Kidney capillary endothelial cell (primary cell): ENCODE measurements around the gene EPS8L1.
"Not testable (repeated sequence)": the region's sequence is repeated elsewhere in the genome, so short reads cannot be mapped to it uniquely, and the experiment has no call there.

ENCODE experiments used
- DNase-seq: peaks from one replicate; pipeline ENCODE4 v3.0.0-alpha.2; 2018; ENCODE audit warnings: low spot score

The EPS8L1 gene

DNA sequence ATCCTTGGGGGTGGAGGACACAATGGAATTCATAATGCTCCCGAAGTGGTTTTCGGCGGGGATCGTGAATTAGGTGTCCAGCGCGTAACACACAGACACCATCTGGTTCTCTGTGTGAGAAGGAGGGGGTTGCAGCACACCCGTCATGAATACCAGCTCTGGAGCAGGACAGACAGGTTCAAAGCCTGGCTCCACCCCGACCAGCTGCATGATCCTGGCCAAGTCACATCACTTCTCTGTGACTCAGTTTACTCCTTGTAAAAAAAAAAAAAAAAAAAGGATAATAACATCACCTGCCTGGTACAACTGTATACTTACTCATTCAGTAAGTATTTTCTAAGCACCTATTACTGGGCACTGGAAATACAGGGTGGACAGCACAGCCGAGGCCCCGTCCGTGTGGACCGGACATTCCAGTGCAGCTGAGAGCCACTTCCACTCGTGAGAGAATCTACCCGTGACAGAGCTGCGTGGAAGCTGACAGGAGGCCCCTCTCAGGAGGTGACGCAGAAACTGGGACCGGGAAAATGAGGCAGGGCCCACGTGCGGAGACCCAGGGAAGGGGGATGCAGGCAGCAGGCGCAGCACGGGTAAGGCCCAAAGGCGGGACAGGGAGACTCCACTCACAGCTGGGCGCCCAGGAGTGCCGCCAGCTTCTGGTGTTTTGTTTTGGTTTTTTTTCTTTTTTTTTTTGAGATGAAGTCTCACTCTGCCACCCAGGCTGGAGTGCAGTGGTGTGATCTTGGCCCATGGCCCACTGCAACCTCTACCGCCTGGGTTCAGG, 24.7 kb upstream of the EPS8L1 start:
- no peak for DNase-seq

DNA sequence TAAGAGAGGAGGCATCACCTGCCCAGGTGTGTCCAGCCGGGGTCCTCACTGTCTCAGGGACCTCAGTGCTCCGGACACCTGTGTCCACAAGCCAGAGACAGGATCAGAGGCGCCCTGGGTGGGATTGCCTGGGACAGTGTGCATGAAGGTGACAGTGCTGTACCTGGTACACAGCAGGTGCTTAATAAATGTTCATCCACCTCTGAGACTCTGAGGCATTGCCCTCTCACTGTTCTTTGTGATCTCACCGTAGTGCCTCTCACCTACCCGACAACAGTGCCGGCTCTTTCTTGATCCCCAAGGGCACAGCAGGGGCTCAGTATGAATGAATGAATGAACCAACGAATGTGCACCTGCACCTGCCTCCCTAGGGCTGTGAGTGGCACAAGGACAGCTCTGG, 21.9 kb upstream of the EPS8L1 start:
- DNase-seq, result no peak

DNA sequence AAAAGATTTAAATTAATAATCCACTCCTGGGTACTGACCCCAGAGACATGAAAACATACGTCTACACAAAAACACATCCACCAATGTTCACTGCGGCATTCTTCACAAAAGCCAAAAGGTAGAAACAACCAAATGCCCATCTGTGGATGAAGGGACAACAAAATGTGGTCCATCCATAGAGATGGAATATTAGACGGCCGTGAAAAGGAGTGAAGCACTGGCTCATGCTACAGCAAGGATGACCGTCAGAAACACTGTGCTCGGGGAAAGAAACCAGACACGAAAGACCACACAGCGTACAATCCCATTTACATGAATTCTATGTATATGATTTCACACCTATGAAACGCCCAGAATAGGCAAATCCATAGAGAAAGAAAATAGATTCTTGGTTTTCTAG, 18.8 kb upstream of the EPS8L1 start:
- DNase-seq, result no peak

DNA sequence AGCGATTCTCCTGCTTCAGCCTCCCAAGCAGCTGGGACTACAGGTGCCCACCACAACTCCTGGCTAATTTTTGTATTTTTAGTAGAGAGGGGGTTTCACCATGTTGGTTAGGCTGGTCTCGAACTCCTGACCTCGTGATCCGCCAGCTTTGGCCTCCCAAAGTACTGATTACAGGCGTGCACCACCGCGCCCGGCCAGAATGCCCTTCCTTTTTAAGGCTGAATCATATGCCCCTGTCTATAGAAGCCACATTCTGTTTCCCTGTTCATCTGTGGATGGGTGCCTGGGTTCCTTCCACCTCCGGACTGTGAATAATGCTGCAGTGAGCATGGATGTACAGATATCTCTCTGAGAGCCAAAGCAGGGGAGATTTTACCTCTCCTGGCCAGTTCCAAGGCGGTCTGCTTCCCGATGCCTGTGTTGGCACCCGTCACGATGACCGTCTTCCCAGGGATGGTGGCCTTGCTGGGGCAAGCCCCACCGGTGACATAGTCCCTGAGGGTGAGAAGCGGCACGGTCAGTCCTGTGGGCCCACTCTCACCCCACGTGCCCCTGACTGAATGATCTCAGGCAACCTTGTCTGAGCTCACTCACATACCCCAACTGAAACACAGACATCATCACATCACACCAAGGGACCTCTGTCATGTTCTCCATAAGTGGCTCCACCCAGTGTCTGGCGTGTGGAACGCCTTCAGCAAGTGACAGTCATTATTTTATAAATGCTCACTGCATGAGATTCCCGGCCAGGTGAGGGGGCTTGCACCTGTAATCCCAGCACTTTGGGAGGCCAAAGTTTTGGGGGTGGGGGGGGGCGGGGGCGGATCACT, 16.7 kb upstream of the EPS8L1 start:
- no peak for DNase-seq

DNA sequence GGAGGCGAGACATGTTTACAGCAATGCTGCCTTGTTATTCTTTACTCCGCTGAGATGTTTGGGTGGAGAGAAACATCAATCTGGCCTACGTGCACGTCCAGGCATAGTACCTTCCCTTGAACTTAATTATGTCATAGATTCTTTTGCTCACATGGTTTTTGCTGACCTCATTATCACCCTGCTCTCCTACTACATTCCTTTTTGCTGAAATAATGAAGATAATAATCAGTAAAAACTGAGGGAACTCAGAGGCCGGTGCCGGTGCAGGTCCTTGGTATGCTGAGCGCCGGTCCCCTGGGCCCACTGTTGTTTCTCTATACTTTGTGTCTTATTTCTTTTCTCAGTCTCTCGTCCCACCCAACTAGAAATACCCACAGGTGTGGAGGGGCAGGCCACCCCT, 15.4 kb upstream of the EPS8L1 start:
- not testable (repeated sequence) for DNase-seq

DNA sequence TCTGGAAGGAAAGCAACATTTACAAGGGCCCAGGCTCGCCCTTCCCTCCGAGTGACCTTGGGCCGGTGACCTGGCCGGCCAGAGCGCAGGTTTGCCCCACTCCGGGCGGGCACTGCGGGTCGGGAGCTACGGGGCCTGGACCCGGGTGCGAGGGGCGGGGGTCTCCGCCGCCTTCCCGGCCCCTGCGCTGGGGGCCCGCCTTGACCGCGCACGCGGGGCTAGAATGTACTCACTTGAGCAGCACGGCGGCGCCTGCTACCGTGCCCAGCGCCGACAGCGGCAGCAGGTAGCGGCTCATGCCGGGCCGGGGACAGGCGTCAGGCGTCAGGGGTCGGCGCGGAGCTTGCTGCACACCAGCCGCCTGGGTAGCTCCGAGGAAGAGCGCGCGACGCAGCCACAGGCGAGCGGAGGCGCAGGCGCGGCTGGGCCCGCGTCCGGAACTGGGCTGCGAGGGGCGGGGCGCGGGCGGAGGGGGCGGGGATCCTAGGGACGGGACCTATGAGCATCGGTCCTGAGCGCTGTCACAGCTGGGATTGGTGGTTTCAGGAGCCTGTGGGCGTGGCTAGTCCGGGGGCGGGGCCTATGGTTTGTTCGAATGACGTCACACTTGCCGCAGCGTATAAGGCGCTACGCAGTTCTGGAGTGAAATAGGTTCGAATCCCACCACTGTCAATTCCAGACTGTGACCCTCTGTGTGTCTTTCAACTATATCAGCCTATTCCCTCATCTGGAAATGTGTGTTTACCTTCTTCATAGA, 12.8 kb upstream of the EPS8L1 start, which contains the start of gene RDH13:
Gene RDH13, minus strand, starts transcription at position 414 of the 757 bp plus-strand sequence. Its CDS starts 116 bp downstream, at position 298.
- peak; percentile 93 for DNase-seq

DNA sequence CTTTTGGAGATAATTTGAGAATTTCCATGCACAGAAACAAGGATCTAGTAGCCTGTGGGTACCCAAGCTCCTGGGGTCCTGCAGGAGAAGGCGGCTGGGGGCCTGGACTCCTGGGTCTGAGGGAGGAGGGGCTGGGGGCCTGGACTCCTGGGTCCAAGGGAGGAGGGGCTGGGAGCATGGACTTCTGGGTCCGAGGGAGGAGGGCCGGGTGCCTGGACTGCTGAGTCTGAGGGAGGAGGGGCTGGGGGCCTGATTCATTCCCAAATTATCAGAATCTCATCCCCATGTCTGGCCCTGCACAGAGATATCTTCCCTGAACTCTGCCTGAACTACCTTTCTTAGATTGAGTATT, 12.2 kb upstream of the EPS8L1 start:
- DNase-seq, result no peak

DNA sequence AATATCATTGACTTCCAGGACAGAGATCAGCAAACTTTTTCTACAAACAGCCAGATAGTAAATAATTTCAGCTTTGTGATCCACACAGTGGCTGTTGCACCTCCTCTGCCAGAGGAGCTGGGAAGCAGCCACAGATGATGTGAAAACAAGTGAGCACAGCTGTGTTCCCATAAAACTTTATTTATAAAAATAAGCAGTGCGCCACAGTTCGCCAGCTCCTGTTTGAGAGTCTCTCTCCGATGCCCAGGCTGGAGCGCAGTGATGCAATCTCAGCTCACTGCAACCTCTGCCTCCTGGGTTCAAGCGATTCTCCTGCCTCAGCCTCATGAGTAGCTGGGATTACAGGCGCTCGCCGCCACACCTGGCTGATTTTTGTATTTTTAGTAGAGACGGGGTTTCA, 10.2 kb upstream of the EPS8L1 start:
- not testable (repeated sequence) for DNase-seq

DNA sequence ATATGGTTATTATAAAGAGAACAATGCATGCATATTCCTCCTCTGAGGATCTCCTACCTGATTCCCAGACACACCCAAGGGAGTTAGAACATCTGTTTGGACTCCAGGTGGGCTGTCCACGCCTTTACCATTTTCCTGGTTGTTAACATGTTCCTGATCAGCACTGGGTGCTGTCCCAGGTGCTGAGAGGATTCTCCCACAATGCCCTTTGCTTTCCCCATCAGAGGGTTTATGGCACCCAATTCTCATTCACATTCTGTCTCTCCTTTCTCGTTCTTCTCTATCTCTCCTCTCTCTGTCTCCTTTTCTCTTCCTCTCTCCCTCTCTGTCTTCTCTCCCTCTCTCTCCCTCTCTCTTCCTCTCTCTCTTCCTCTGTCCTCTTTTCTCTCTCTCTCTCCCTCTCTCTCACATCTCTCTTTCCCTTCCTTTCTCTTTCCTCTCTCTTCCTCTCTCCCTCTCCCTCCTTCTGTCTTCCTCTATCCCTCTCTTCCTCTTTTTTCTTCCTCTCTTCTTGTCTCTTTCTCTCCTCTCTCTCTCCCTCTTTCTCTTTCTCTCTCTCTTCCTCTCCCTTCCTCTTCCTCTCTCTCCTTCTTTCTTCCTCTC, 9.5 kb upstream of the EPS8L1 start:
- no peak for DNase-seq

DNA sequence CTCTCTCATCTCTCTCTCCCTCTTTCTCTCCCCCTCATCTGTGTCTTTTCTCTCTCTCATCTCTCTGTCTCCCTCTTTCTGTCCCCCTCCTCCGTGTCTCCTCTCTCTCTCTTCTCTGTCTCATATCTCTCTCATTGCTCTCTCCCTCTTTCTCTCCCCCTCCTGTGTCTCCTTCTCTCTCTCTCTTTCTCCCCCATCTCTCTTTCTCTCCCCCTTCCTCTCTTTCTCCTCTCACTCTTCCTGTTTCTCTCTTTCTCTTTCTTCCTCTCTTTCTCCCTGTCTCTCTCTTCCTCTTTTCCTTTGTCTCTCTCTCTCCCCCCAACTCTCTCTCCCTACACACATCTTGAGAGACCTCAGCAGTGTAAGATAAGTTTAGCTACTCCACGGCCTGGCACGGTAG, 7.8 kb upstream of the EPS8L1 start:
- DNase-seq, result no peak

DNA sequence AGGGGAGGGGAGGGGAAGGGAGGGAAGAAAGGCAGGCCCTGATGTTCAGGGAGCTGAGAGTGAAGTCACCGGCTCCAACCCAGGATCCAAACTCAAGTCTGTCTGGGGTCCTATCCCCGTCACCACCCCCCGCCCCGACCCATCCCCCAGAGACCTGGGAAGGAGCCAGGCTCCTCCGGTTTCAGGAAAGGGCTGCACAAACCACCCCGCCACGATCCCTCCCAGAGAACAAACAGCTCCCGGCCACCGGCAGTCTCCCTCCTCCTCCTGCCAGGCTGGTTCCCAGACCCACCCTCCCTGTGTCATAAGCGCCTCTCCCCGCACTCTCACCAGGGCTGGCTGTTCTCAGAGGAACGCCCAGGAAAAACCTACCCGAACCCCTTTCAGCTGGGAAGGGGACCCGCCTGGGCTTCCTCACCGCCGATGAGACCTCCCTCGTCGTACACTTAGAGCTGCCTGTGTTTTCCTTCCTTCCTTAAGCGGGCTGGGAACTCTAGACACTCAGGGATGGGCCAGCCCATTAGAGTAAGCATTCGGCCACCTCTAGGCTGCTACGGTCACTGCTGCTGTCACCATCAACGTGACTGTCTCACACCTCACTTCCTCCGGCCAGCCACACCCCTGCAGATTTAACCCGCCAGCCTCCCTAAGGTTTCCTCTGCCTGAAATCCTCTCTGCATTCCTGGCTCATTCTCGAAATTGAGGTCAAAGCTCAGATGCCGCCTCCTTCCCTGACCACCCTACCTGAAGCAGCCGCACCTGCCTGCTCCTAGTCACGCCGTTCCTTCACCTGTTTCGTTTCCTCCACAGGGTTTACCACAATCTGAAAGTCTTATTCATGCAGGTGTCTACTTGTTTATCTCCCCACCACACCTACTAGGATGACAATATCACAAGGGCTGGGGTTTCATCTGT, 6.5 kb upstream of the EPS8L1 start:
- DNase-seq, result no peak

DNA sequence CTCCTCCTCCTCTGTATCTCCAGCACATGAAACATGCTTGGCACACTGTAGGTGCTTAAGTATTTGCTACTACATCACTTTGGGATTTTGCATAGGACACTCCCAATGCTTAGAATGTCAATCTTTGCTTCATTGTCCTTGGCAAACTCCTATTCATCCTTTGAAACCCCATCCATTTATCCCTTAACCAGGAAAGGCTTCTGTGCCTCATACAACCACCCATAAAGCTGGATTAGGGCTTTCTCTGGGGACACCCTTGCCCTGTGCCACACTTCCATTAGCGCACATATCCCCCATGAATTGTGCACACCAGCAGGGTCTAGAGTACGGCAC, 5.8 kb upstream of the EPS8L1 start:
- DNase-seq, result no peak

DNA sequence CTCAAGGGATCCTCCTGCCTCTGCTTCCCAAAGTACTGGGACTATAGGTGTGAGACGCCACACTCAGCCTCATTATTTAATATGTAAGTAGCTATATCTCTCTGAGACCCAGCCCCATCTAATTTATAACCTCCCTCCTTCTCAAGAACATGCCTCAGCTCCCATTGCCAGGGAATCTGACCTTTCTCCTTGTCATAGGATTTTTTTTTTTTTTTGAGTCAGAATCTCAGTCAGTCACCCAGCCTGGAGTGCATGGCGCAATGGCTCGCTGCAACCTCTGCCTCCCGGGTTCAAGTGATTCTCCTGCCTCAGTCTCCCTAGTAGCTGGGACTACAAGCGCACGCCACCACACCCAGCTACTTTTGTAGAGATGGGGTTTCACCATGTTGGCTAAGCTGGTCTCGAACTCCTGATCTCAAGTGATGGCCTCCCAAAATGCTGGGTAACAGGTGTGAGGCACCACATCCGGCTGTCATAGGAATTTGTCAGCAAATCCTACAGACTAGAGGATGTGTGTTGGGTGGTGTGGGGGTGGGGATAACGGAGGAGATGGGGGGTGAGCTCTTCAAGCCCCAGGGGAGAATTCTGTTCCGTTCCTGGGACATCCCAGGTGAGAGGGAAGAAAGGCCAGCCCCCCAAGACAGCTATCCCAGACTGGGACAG, 5.1 kb upstream of the EPS8L1 start:
- no peak for DNase-seq

DNA sequence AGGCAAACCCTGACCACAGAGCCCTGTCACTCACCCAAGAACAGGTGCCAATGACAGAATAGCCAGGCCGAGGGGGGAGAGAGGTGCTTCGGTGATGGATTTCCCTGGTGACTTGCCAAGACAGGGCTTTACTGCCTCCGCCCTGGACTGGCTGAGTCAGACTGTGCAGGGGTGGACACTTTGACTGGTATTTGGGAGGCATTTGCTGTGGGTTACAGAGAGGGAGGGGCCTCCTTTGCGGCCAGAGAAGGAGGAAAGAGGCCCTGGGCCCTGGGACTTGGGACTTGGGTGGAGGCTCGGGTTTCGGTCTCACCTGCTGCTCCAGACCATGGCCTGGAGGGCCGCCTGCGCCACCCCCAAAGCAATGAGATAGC, 4.6 kb upstream of the EPS8L1 start:
- no peak for DNase-seq

DNA sequence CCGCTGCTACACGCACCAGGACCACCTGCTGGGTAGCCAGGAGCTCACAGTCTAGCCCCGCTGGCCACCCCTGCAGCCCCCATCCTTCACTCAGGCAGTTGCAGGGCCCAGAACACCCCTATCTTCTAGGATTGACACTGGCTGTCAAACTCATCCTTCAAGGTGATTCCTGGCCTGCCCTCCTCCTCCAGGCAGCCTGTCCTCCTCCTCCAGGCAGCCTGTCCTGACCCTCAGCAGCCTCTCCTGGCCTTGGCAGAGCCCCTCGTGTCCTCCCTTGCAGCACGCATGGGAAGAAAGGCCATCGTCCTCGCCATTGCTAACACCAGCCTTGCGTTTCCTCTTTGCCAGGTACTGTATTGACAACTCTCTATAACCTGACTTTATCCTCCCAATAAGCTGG, 3.8 kb upstream of the EPS8L1 start:
- DNase-seq, result no peak

DNA sequence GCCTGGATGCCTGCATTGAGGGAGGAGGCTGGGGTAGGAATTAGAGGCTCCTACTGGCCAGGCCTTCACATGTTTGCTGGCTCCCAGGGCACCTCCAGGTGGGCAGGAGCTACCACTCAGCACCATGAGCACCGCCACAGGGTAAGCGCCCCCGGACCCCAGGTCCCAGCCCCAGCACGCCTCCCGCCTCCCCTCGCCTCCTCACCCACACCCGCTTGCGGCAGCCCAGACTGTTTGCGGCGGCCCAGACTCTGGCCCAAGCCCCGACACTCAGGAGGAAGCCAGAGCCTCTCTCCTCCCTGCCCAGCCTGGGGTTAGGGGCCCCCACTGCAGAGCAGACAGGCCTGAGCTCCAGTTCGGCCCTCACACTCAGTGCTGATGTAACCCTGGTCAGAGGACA, 652 bp downstream of the EPS8L1 start:
- DNase-seq, result no peak

DNA sequence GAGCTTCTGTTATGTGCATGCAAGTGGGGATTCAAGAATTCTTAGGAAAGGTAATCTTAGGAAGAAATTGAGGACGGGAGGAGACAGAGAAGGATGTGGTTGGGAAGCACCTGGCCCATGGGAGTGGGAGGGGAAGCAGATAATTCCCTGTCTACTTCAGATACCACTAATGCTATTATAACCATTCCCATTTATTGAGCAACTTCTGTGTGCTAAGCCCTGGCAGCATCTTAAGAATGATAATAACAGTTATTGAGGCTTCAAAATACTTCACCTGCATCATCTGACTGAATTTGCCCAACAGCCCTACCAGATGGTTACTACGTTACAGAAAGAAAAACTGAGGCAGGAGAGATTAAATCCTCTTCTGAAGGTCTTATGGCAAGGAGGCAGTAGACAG, 1.4 kb downstream of the EPS8L1 start:
- DNase-seq, result no peak

DNA sequence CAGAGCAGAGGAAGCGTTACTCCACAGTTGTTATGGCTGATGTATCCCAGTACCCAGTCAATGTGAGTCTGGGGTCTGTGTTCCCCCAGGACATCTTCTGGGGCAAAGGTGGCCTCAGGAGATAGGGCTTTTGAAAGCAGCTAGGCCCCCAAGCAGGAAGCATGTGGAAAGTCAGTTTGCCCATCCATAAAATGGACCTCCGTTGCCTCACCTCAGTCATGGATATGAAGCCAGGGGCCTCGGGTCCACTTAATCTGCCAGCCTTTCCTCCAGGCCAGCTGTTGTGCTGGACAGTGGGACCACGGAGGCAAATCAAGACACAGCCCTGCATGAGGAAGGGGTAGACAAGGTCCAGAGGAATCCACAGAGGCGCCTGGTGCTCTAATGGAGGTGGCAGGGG, 3.3 kb downstream of the EPS8L1 start:
- no peak for DNase-seq

DNA sequence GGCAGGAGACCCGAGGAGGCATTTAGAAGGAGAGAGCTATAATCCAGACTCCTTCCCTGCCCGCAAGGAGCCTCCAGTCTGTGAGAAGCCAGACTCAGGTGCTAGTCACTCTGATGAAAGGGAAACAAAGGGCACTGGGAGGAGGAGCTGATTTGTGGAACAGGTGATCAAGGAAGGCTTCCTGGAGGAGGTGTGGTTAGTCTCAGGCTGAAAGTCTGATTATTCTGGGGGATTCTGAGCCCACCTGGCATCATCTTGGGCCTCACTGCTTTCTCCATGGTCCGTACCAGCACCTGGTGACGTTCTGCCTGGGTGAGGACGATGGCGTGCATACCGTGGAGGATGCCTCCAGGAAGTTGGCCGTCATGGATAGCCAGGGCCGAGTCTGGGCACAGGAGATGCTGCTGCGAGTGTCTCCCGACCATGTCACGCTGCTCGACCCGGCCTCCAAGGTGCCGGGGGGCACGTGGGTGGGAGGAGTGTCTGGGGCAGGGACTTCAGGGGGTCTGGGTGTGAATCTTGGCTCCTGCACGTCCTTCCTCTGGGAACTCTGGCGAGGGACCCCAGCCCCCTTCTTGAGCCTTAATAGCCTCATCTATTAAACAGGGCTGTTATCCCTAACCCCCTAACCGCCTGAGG, 3.9 kb downstream of the EPS8L1 start:
- no peak for DNase-seq
